ENCODE measurements around the gene RAC2.
A peak's percentile ranks its signal among the peaks of the same experiment; 100 is the strongest.
"Not testable (repeated sequence)": the region's sequence is repeated elsewhere in the genome, so short reads cannot be mapped to it uniquely, and the experiment has no call there.

RAC2 gene

DNA sequence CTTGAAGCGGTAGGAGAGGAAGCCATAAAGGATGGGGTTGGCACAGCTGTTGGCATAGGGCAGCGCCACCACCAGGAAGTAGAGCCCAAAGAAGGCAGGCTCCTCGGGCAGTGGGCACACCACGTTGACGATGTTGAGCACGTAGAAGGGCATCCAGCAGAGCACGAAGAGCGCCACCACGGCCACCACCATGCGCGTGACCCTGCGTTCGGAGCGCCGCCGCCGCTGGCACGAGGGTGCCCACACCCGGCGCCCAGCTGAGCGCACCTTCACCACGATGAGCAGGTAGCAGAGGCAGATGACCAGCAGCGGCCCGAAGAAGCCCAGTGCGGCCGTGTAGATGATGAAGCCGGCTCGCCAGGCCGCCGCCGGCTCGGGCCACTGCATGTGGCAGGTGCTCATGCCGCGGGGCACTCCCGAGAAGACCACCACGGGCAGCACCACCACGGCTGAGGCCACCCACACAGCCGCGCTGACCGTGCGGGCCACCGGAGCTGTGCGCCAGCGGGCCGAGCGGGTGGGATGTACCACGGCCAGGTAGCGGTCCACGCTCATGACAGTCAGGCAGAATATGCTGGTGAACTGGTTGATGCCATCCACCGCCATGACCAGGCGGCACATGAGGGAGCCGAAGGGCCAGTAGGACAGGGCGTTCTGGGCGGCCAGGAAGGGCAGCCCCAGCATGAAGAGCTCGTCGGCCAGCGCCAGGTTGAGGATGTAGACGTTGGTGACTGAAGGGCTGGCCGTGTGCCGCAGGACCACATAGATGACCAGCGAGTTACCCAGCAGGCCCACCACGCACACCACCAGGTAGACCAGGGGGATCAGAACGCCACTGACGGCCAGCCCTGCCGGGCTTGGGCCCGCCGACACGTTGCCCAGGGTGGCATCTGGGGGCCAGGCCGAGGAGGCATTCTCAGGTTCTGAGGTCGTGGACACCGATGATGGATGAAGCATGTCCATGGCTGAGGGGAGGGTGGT lies 36.9 kb downstream of the RAC2 start:
- no peak overlapping the region for H3K4me3 ChIP-seq (ENCODE audit: low read depth, low read length)

GRCh38 chr22:37206118-37206840 lies 37.8 kb downstream of the RAC2 start:
- no peak overlapping the region for H3K4me3 ChIP-seq (ENCODE audit: low read depth, low read length)

GRCh38 chr22:37205046-37205445 lies 39.0 kb downstream of the RAC2 start:
- no peak overlapping the region for H3K4me3 ChIP-seq (ENCODE audit: low read depth, low read length)

DNA sequence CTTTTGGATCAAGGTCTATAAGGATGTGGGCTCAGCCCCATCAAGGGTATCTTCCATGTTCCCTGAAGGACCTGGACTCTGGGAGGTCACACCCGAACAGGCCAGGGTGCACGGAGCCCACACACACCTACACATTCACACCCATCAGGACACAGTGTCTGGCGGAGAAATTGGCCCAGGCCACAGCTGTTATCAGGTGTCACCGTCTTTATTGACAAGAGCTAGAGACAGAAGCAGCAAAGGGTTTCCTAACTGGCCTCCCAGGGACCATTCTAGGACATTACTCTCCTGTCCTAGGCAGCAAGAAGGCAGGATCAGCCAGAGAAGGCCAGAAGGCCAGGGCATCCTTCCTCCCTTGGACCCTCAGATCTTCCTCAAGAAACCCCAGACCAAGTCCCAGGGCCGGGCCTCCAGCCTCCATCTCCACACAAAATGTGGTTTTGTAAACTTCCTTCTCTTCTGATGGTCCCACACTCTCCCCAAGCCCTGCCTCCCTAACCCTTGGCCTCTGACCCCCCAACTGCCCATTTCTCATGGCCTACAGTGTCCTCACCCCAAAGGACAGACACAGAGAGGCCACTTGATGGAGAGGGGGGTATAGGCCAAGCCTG lies 39.9 kb downstream of the RAC2 start:
- H3K4me3 ChIP-seq (ENCODE audit: low read depth, low read length): no peak overlapping the region

DNA sequence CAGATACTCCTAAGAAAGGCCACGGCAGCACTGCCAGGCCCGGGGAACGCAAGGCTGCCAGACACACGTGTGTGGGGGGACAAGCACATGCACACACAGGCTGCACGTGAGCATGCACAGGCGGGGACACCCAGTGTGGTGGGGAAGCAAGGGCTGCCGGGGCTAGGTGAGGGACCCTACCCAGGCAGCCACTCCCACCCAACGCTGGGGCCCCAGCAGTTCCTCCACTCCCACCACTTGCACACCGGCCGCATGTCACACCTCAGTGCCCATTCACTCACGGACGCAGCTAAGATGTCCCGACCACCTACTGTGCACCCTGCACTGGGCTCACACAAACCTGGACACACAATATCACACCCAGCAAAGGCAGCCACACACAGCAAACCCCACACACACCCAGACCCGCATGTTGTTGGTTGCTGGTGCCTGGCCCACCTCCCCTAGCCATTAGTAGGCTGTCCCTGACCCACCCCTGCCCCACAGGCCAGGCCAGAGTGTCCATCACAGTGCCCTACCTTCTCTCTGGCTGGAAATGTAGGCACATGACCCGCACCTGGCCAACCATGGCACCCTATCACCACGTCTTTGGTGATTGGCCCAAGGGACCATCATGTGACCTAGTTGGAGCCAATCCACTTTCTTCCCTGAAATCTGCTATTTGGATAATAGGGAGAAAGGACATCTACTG lies 40.6 kb downstream of the RAC2 start:
- H3K4me3 ChIP-seq (ENCODE audit: low read depth, low read length): no peak overlapping the region

DNA sequence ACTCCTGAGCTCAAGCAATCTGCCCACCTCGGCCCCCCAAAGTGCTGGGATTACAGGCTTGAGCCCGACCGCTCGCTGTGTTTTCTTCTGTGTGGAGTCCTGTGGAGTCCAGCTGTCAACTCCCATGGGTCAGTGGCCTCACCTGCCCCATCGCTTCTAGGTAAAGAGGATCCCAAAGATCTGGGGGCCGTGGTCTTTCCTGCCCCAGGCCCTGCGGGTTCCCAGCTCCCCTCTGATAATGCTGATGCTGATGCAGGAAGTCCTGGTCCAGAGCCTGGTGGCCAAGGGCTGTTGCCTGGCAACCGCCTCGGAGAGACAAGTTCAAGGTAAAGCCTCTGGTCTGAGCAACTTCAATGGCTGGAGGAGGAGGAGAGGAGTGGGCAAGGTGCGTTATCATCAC lies 41.4 kb downstream of the RAC2 start:
- H3K4me3 ChIP-seq (ENCODE audit: low read depth, low read length): no peak overlapping the region

DNA sequence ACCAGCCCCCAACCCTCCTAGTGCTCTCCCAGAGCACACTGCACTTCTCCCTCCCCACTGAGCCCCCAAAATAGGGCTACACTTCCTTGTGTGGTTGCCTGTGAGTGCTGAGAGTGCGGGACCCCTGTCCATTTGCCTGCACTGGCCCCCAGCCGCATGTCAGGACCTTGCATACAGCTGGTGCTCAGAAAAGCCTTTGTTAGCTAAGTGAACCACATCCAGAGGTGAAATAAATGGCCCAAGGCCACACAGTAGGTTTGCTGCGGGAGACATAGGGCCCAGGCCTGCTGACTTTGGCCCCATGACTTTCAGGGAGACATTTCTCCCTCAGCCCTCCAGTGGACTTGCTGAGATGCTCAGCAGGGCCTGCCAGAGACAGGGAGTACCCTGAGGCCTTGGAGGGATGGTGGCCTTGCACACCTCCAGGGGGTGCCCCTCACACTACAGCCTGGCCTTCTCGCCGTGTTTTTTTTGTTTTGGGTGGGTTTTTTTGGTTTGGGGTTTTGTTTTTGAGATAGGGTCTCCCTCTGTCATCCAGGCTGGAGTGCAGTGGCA lies 42.0 kb downstream of the RAC2 start:
- H3K4me3 ChIP-seq (ENCODE audit: low read depth, low read length): no peak overlapping the region

GRCh38 chr22:37201443-37201820 lies 42.6 kb downstream of the RAC2 start:
- not testable (repeated sequence) for H3K4me3 ChIP-seq (ENCODE audit: low read depth, low read length)

DNA sequence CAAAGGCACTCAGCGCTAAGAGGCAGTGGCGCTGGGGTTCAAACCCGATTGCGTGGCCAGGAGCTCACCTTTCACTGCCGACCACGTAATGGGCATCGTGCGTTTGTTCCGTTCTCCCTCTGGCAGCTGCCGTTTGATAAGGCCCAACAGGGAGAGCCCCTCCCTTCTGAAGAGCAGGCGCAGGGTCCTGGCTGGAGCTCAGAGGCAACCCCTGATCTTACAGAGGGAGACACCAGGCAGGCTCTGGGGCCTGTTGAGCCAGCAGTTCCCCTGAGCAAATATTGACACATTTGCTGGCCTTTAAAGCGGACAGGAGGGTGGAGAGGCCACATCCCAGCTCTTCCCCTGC lies 44.3 kb downstream of the RAC2 start:
- H3K4me3 ChIP-seq (ENCODE audit: low read depth, low read length): no peak overlapping the region

DNA sequence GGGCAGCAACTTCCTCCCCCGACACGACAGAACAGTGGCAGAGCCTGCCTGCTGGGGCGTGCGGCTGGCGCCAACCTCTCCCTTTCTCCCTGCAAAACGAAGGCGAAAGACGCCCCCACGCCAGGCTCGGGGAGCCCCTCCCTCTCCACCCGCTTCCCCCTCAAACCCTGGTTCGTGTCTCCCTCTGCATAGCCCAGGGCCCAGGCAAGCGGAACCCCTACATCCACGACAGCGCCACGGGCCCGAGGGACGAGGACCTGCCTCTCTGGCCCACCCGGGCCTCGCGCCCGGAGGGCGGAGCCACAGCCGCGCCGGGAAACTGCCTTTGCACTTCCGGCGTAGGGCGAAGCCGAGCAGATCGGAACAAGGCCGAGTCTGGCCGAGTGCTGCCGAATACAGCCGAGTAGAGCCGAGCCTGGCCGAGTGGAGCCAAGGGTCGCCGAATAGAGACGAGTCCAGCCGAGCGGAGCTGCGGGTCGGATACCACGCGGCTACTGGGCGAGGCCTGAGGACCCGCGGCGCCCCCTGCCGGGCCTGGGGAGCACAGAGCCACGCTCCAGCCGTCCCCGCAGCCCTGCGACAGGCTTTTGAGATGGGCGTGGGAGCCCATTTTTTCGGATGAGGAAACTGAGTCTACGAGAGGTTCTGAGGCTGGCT lies 44.8 kb downstream of the RAC2 start:
- H3K4me3 ChIP-seq (ENCODE audit: low read depth, low read length): peak overlapping the region; percentile 70

- H3K4me3 ChIP-seq (ENCODE audit: low read depth, low read length): peak overlapping the region; percentile 70
These were observed 45.6 kb downstream of the RAC2 start for GRCh38 chr22:37198258-37199102.

DNA sequence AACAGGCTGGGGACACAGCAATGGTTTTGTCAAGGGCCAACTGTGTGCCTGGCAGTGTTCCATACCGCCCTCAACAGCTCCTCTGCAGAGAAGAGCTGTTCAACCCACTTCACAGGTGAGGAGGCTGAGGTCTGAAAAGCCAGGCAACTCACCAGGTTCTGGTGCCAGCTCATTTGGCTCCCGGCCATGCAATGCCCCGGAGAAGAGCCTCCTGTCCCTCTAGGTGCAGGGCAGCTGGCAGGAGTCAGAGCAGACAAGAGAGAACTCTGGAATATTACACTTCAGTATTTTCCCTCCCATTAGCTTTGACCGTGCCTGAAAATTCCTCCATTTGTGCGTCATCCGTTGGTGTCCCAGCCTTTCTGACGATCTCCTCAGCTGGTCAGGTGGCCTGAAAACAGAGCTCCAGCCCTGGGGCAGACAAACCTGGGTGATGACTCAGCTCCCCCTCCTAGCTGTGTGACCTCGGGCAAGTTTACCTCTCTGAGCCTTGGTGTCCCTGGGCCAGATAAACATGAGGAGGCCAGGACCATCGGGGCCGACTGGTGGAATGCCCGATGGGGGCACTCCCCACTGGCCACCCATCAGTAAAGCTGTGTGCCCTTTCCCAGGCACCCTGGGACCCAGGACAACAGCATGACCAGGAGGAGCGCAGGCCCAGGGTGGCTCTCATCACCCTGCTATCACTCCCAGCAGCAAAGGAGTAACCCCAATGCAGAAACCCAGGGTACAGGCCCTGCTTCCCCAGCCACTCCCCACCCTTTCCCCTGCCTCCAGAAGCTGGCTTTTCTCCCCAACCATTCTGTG lies 46.4 kb downstream of the RAC2 start:
- no peak overlapping the region for H3K4me3 ChIP-seq (ENCODE audit: low read depth, low read length)

DNA sequence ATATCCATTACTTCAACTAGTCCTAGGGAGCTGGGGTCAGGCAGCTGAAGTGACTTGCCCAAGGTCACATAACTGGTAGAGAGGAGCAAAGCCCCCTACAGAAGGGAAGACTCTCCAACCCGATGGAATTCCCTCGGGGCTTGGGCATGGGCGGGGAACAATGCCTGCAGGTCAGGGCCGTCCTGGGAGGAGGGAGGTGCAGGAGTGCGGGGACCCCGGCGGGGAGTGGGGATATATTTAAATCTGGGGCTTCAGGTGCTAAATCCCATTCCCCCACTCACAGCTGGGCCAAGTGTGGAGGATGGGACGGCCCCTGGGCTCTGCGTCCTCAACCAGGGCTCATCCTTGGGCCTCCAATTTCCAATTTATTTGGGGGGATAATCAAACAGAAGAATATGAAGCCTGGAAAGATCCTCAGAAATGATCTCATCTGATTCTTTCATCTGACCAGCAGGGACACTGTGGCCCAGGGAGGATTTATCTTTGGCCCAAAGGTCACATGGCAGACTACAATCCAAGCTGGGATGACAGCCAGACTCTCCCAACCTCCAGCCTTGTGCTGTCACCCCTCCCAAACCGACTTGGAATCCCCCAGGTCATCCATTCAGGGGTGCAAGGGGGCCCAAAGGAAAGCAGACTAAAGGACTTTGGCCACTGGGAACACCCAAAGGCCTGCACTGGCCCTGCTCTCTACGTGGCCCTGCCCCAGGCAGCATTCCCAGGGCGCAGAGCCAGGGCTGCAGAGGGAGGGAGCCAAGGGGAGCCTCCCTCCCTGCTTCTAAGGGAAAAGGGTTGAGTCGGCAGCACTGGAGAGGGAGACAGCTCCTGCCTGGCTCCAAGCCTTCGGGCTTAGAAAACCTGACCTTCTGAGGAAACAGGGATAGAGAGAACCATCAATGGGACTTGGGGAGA lies 47.3 kb downstream of the RAC2 start:
- no peak overlapping the region for H3K4me3 ChIP-seq (ENCODE audit: low read depth, low read length)

DNA sequence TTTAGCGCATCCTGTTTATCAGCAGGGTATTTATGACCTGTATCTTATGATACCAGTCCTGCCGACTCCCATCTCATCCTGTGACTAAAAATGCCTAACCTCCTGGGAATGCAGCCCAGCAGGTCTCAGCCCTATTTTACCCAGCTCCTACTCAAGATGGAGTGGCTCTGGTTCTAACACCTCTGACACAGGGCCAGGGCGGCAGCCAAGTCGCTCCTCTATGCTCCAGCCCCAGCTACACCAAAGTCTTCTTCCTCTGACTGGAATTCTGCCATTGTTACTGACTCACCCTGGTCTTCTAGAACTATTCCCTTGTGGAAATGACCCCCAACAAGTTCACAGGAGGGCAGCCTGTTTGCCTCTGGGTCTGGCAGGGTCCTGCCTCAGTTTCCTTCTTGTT lies 48.1 kb downstream of the RAC2 start:
- no peak overlapping the region for H3K4me3 ChIP-seq (ENCODE audit: low read depth, low read length)

DNA sequence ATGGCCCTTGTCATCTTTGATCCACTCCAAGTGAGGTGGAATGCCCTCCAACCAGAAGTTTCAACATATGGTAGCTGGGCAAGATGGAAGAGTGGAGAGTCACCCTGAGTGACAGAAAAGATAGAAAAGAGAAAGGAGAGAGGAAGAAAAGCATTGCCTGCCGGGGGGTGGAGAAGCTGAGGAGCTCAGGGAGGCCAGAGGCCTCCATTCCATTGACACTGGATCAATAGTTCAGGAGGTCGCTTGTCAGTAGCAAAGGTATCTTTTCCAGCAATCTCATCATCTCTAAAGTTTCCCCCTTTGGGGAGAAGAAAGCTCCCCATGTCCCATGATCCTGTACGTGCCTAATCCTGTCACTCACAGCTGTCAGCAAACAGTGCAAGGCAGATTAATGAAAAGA lies 49.3 kb downstream of the RAC2 start:
- no peak overlapping the region for H3K4me3 ChIP-seq (ENCODE audit: low read depth, low read length)

- no peak overlapping the region for H3K4me3 ChIP-seq (ENCODE audit: low read depth, low read length)
These were observed 50.4 kb downstream of the RAC2 start for GRCh38 chr22:37193629-37194191.

DNA sequence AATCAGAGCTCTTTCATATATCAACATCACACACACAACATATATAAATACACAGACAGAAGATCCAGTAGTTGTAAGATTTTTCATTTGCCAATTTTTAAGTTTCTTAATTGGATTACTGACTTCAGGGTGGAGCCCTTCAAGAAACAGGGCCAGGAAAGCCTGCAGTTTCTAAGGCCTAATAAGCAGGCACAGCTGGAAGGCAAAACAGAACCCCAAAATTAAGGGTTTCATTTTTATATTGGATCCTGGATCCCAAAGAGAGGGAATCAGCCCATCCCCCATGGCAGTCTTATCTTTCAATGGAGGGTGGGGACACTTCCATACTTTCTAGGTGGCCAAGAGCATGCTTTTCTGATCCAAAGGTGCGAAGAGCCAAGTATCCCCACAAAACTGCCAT lies 51.3 kb downstream of the RAC2 start:
- no peak overlapping the region for H3K4me3 ChIP-seq (ENCODE audit: low read depth, low read length)

All from iPS-11a (cell line).